ENCODE data around the gene CXCL17.

Gene CXCL17

GRCh38 chr19:42409477-42409876 lies 33.3 kb downstream of the CXCL17 start:
- TF ChIP-seq, protein P1, sequence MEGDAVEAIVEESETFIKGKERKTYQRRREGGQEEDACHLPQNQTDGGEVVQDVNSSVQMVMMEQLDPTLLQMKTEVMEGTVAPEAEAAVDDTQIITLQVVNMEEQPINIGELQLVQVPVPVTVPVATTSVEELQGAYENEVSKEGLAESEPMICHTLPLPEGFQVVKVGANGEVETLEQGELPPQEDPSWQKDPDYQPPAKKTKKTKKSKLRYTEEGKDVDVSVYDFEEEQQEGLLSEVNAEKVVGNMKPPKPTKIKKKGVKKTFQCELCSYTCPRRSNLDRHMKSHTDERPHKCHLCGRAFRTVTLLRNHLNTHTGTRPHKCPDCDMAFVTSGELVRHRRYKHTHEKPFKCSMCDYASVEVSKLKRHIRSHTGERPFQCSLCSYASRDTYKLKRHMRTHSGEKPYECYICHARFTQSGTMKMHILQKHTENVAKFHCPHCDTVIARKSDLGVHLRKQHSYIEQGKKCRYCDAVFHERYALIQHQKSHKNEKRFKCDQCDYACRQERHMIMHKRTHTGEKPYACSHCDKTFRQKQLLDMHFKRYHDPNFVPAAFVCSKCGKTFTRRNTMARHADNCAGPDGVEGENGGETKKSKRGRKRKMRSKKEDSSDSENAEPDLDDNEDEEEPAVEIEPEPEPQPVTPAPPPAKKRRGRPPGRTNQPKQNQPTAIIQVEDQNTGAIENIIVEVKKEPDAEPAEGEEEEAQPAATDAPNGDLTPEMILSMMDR (IDR thresholded peaks at IDR 0.05) = no peak
- H3K27ac ChIP-seq = no peak overlapping the region
- H3K27me3 ChIP-seq = no peaks in the 10 kb centered on the region
- H3K9me3 ChIP-seq = no peaks in the 10 kb centered on the region
- H3K36me3 ChIP-seq = peaks cover 77% of the 10 kb centered on the region
- H3K4me1 ChIP-seq (ENCODE audit: control insufficient read depth in 1 of 2, insufficient read depth in 1 of 2, low read depth in 1 of 2, low read length in 1 of 2) = no peaks in the 10 kb centered on the region
- H3K4me3 ChIP-seq (ENCODE audit: low read depth in 1 of 2, low read length in 1 of 2) = no peak overlapping the region

GRCh38 chr19:42407816-42408175 lies 35.0 kb downstream of the CXCL17 start:
- Histone ChIP-seq H3K27me3 (no peaks in the 10 kb centered on the region), H3K27ac (no peak overlapping the region), H3K36me3 (peaks cover 77% of the 10 kb centered on the region), H3K4me1 (ENCODE audit: control insufficient read depth in 1 of 2, insufficient read depth in 1 of 2, low read depth in 1 of 2, low read length in 1 of 2) (no peaks in the 10 kb centered on the region), H3K4me3 (ENCODE audit: low read depth in 1 of 2, low read length in 1 of 2) (no peak overlapping the region), H3K9me3 (no peaks in the 10 kb centered on the region)
- TF ChIP-seq, protein P1 (IDR thresholded peaks at IDR 0.05) = no peak

DNA sequence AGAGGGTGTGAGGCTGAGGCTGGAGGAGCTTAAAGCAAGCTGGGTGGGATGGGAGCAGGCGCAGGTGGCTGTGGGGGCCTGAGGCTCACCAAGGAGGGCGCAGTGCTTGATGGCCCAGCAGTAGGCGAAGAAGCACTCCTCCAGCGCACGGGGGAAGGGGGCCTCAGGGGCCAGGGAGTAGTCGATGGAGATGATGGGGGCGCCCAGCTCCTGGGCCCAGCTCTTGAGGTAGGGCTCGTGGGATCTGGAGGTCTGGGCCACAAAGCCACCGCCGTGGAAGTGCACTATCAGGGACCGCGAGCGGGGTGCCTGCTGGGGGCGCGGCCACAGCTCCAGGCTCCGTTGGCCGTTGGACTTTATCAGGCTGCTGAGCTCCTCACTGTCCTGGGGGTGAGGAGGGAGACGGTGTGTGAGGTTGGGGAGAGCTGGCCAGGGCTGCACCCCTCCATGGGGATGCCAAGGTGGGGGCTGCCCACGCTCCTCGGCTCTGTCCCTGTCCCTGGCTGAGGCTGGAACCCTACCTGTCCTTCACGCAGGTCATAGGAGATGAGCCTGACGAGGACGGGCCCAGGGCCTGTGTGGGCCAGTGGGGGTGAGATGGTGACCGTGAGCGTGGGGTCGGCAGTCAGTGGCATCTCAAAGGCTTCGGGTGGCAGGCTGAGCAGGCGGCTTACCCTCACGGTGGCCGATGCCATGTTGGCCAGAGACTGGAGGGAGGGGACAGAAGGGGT lies 35.5 kb downstream of the CXCL17 start:
- H3K36me3 ChIP-seq = peaks cover 82% of the 10 kb centered on the region
- H3K4me3 ChIP-seq (ENCODE audit: low read depth in 1 of 2, low read length in 1 of 2) = no peak overlapping the region
- TF ChIP-seq, protein P1 (IDR thresholded peaks at IDR 0.05) = no peak
- peaks cover 3% of the 10 kb centered on the region for H3K27me3 ChIP-seq
- no peak overlapping the region for H3K27ac ChIP-seq
- H3K9me3 ChIP-seq = no peaks in the 10 kb centered on the region
- H3K4me1 ChIP-seq (ENCODE audit: control insufficient read depth in 1 of 2, insufficient read depth in 1 of 2, low read depth in 1 of 2, low read length in 1 of 2) = no peaks in the 10 kb centered on the region

- no peak overlapping the region for H3K27ac ChIP-seq
- no peak overlapping the region for H3K4me3 ChIP-seq (ENCODE audit: low read depth in 1 of 2, low read length in 1 of 2)
- peaks cover 7 to 11% of the 10 kb centered on the region in 2 experiments for H3K4me1 ChIP-seq (ENCODE audit: control insufficient read depth in 1 of 2, insufficient read depth in 1 of 2, low read depth in 1 of 2, low read length in 1 of 2)
- no peaks in the 10 kb centered on the region for H3K9me3 ChIP-seq
- TF ChIP-seq, protein P1 (IDR thresholded peaks at IDR 0.05) = no peak
- H3K27me3 ChIP-seq = peaks cover 13% of the 10 kb centered on the region
- H3K36me3 ChIP-seq = peaks cover 82% of the 10 kb centered on the region
Observed at GRCh38 chr19:42406111-42406510, 36.6 kb downstream of the CXCL17 start.

- no peaks in the 10 kb centered on the region for H3K9me3 ChIP-seq
- no peak overlapping the region for H3K27ac ChIP-seq
- peaks cover 9 to 13% of the 10 kb centered on the region in 2 experiments for H3K4me1 ChIP-seq (ENCODE audit: control insufficient read depth in 1 of 2, insufficient read depth in 1 of 2, low read depth in 1 of 2, low read length in 1 of 2)
- H3K27me3 ChIP-seq = peaks cover 13% of the 10 kb centered on the region
- peaks cover 61% of the 10 kb centered on the region for H3K36me3 ChIP-seq
- TF ChIP-seq, protein P1 (IDR thresholded peaks at IDR 0.05) = no peak
- no peak overlapping the region for H3K4me3 ChIP-seq (ENCODE audit: low read depth in 1 of 2, low read length in 1 of 2)
Observed at GRCh38 chr19:42403586-42403985, 39.2 kb downstream of the CXCL17 start.
